ENCODE measurements around the gene BAHCC1. TPM values are rescaled to one million over a fixed set of nuclear protein-coding genes. Genes with fewer than 3 reads are reported as not detected.

The BAHCC1 gene
- polyA plus RNA-seq, 4 donors, result 2.2 to 26.9 (median 9.8) TPM

DNA sequence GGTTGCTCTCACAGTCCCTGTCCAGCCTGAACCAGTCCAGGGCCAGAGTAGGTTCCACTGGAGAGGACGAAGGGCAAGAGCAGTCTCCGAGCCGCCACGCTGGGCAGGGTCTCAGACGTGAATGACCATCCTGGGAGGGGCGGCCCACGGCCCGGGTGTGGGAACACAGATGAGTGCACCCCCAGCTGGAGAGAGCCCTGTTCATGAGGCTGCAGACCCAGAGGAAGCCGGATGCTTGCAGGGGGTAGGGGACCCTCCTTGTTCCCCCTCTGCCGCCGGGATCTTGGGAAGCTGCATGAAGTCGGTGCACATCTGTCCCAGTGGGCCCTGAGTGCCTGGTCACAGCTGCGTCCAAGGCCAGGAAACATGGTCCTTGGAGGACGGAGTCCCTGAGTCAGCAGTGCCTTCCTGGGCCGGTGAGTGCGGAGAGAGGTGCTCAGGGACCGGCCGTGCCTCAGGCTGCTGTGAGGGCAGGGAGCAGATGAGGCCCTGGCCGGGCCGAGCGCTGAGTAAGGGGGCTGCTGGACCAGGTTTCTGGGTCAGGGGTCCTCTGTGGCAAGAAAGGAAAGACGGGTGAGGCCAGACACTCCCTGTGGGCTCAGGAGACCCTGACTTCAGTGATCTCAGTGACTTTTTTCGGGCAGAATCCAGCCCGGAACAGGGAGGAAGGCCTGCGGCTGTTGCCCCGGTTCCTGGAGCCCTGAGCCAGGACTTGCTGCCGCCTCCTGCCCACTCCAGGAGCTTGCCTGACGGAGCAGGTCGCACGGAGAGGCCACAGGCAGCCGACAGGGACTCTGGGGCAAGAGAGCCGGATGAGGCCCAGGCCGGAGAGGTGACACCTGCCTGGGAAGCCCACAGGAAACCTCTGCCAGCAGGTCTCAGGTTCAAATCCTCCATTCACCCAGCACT, 71.6 kb downstream of the BAHCC1 start:
- FAIRE-seq, result no peak
- no peak overlapping the region for H3K27ac ChIP-seq (ENCODE audit: low read depth in 1 of 3, low read length in 2 of 3)

DNA sequence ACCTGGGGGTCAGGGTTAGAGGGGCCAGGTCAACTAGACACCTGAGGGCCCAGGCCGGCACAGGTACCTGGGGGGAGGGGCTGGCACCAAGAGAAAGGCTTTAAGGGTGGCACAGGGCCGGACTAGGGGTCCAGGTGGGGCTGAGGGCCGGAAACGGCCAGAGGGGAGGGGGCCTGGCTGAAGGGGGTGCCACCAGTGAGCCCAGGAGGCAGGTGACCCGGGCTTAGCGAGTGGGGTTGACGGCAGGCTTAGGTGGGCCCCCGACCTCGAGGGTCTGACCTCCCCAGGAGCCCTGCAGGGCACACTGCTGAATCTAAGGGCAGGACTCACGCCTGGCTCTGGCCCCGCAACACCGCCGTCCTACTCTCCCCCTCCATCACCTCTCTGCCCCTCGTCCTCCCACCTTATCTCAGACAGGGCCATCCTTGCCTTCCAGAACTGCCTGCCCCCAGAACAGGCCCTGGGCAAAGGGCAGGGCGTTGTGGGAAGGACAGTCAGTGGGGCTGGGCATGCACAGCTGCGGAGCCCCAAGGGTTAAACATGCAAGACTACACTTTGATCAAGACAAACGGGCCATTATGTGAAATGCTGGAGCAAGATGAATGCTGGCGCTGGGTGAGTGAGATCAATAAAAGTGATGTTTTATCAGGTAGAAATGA, 73.0 kb downstream of the BAHCC1 start:
- no peaks in the 10 kb centered on the region for H3K9me3 ChIP-seq (ENCODE audit: control insufficient read depth in 2 of 2, insufficient read depth in 1 of 2, low read depth in 1 of 2, low read length in 1 of 2)
- peak in 1 of 2 donors; percentile 19 for DNase-seq
- peaks cover 0 to 10% (median 1%) of the 10 kb centered on the region in 3 donors for H3K4me1 ChIP-seq (ENCODE audit: control insufficient read depth in 3 of 3, insufficient read depth in 2 of 3, low read depth in 1 of 3, low read length in 2 of 3)
- no peaks in the 10 kb centered on the region for H3K27me3 ChIP-seq (ENCODE audit: control insufficient read depth in 3 of 3, insufficient read depth in 3 of 3, low read length in 3 of 3)
- 53 to 75% (median 69%) methylated on average over 18 of the region's 18 CpGs for WGBS, 3 donors
- no peak for FAIRE-seq
- peaks cover 0 to 42% (median 0%) of the 10 kb centered on the region in 3 donors for H3K36me3 ChIP-seq (ENCODE audit: control insufficient read depth in 3 of 3, insufficient read depth in 2 of 3, low read depth in 1 of 3, low read length in 3 of 3)
- no peak overlapping the region for H3K4me3 ChIP-seq (ENCODE audit: low read depth in 1 of 3, low read length in 3 of 3)
- H3K27ac ChIP-seq (ENCODE audit: low read depth in 1 of 3, low read length in 2 of 3), result no peak overlapping the region

More for the DNA sequence above, 71.6 kb downstream of the BAHCC1 start:
- no peak for DNase-seq
- no peak overlapping the region for H3K4me3 ChIP-seq (ENCODE audit: low read depth in 1 of 3, low read length in 3 of 3)
- no peaks in the 10 kb centered on the region for H3K9me3 ChIP-seq (ENCODE audit: control insufficient read depth in 2 of 2, insufficient read depth in 1 of 2, low read depth in 1 of 2, low read length in 1 of 2)
- H3K4me1 ChIP-seq (ENCODE audit: control insufficient read depth in 3 of 3, insufficient read depth in 2 of 3, low read depth in 1 of 3, low read length in 2 of 3), result peaks cover 0 to 10% (median 1%) of the 10 kb centered on the region in 3 donors
- H3K36me3 ChIP-seq (ENCODE audit: control insufficient read depth in 3 of 3, insufficient read depth in 2 of 3, low read depth in 1 of 3, low read length in 3 of 3), result peaks cover 0 to 56% (median 0%) of the 10 kb centered on the region in 3 donors
- WGBS, 3 donors, result 82 to 84% (median 82%) methylated on average over 32 to 33 of the region's 33 CpGs
- no peaks in the 10 kb centered on the region for H3K27me3 ChIP-seq (ENCODE audit: control insufficient read depth in 3 of 3, insufficient read depth in 3 of 3, low read length in 3 of 3)

DNA sequence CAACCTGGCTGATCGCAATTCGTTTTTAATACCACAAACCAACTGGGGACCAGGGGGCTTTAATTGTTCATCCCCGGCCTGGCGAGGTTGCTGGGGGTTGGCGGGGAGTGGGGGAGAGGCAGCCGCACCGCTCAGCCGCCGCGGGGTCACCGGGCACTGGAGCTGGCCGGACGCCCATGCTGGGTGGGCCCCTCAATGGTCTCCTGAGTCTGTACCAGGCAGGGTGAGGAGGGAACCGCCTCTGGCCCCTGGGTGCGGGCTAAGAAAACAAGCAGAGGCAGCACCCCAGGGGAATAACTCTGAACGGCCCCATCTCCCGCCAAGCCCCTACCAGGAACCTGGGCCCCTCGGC, 73.5 kb downstream of the BAHCC1 start:
- Histone ChIP-seq H3K27me3 (ENCODE audit: control insufficient read depth in 3 of 3, insufficient read depth in 3 of 3, low read length in 3 of 3) (no peaks in the 10 kb centered on the region), H3K4me1 (ENCODE audit: control insufficient read depth in 3 of 3, insufficient read depth in 2 of 3, low read depth in 1 of 3, low read length in 2 of 3) (peaks cover 0 to 10% (median 1%) of the 10 kb centered on the region in 3 donors), H3K27ac (ENCODE audit: low read depth in 1 of 3, low read length in 2 of 3) (no peak overlapping the region), H3K4me3 (ENCODE audit: low read depth in 1 of 3, low read length in 3 of 3) (no peak overlapping the region), H3K9me3 (ENCODE audit: control insufficient read depth in 2 of 2, insufficient read depth in 1 of 2, low read depth in 1 of 2, low read length in 1 of 2) (no peaks in the 10 kb centered on the region), H3K36me3 (ENCODE audit: control insufficient read depth in 3 of 3, insufficient read depth in 2 of 3, low read depth in 1 of 3, low read length in 3 of 3) (peaks cover 0 to 37% (median 0%) of the 10 kb centered on the region in 3 donors)
- FAIRE-seq (no peak), DNase-seq (no peak)
- WGBS, 3 donors, result 31 to 56% (median 33%) methylated on average over 16 to 18 of the region's 18 CpGs

GRCh38 chr17:81469266-81469665, 74.0 kb downstream of the BAHCC1 start:
- no peak overlapping the region for H3K27ac ChIP-seq (ENCODE audit: low read depth in 1 of 3, low read length in 2 of 3)

GRCh38 chr17:81470270-81470943, 75.2 kb downstream of the BAHCC1 start:
- H3K9me3 ChIP-seq (ENCODE audit: control insufficient read depth in 2 of 2, insufficient read depth in 1 of 2, low read depth in 1 of 2, low read length in 1 of 2), result no peaks in the 10 kb centered on the region
- H3K27ac ChIP-seq (ENCODE audit: low read depth in 1 of 3, low read length in 2 of 3), result no peak overlapping the region
- FAIRE-seq (no peak), DNase-seq (no peak)
- peaks cover 0 to 10% (median 1%) of the 10 kb centered on the region in 3 donors for H3K4me1 ChIP-seq (ENCODE audit: control insufficient read depth in 3 of 3, insufficient read depth in 2 of 3, low read depth in 1 of 3, low read length in 2 of 3)
- peaks cover 0 to 21% (median 0%) of the 10 kb centered on the region in 3 donors for H3K36me3 ChIP-seq (ENCODE audit: control insufficient read depth in 3 of 3, insufficient read depth in 2 of 3, low read depth in 1 of 3, low read length in 3 of 3)
- no peak overlapping the region for H3K4me3 ChIP-seq (ENCODE audit: low read depth in 1 of 3, low read length in 3 of 3)
- H3K27me3 ChIP-seq (ENCODE audit: control insufficient read depth in 3 of 3, insufficient read depth in 3 of 3, low read length in 3 of 3), result no peaks in the 10 kb centered on the region
- WGBS, 3 donors, result 79 to 90% (median 83%) methylated on average over 9 of the region's 9 CpGs

More at GRCh38 chr17:81469266-81469665, 74.0 kb downstream of the BAHCC1 start:
- no peaks in the 10 kb centered on the region for H3K9me3 ChIP-seq (ENCODE audit: control insufficient read depth in 2 of 2, insufficient read depth in 1 of 2, low read depth in 1 of 2, low read length in 1 of 2)
- H3K4me3 ChIP-seq (ENCODE audit: low read depth in 1 of 3, low read length in 3 of 3), result no peak overlapping the region
- WGBS, 3 donors, result 28 to 73% (median 47%) methylated on average over 13 of the region's 13 CpGs
- no peaks in the 10 kb centered on the region for H3K27me3 ChIP-seq (ENCODE audit: control insufficient read depth in 3 of 3, insufficient read depth in 3 of 3, low read length in 3 of 3)
- no peak for DNase-seq
- H3K36me3 ChIP-seq (ENCODE audit: control insufficient read depth in 3 of 3, insufficient read depth in 2 of 3, low read depth in 1 of 3, low read length in 3 of 3), result peaks cover 0 to 32% (median 0%) of the 10 kb centered on the region in 3 donors
- peaks cover 0 to 10% (median 1%) of the 10 kb centered on the region in 3 donors for H3K4me1 ChIP-seq (ENCODE audit: control insufficient read depth in 3 of 3, insufficient read depth in 2 of 3, low read depth in 1 of 3, low read length in 2 of 3)
- no peak for FAIRE-seq

- no peak overlapping the region for H3K27ac ChIP-seq (ENCODE audit: low read depth in 1 of 3, low read length in 2 of 3)
Observed at GRCh38 chr17:81470944-81471817, 75.9 kb downstream of the BAHCC1 start.

DNA sequence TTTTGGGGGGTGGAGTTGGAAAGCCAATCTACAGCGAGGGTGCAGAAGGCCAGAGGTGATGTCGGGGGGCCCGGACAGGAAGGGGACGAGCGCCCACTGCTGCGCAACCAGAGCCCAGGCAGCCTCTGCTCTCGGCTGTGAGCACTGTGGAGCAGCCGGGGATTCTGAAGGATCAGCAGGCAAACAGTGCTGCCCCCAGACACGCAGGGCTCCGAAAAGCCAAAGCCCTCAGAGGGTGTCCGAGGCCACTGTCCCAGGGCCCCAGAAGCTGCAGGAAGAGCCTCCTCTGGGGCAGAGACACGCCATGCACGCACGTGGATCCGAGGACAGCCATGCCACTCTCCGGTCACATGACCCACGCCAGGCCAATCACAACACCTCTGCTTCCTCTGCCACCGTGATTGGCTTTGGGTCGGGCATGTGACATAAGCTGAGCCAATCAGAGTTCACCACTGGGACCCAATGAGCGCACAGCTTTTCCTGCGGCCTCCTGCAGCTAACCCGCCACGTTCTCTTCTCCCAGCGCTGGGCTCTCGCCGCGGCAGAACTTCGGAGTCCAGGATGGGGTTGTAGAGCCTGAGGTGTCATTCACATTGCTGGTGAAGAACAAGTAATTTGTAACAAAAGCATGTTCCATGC, 76.7 kb downstream of the BAHCC1 start:
- H3K36me3 ChIP-seq (ENCODE audit: control insufficient read depth in 3 of 3, insufficient read depth in 2 of 3, low read depth in 1 of 3, low read length in 3 of 3), result peaks cover 0 to 7% (median 0%) of the 10 kb centered on the region in 3 donors
- no peaks in the 10 kb centered on the region for H3K27me3 ChIP-seq (ENCODE audit: control insufficient read depth in 3 of 3, insufficient read depth in 3 of 3, low read length in 3 of 3)
- 86 to 91% (median 88%) methylated on average over 28 of the region's 28 CpGs for WGBS, 3 donors
- no peak overlapping the region for H3K4me3 ChIP-seq (ENCODE audit: low read depth in 1 of 3, low read length in 3 of 3)
- peaks cover 0 to 10% (median 1%) of the 10 kb centered on the region in 3 donors for H3K4me1 ChIP-seq (ENCODE audit: control insufficient read depth in 3 of 3, insufficient read depth in 2 of 3, low read depth in 1 of 3, low read length in 2 of 3)
- H3K9me3 ChIP-seq (ENCODE audit: control insufficient read depth in 2 of 2, insufficient read depth in 1 of 2, low read depth in 1 of 2, low read length in 1 of 2), result no peaks in the 10 kb centered on the region
- H3K27ac ChIP-seq (ENCODE audit: low read depth in 1 of 3, low read length in 2 of 3), result no peak overlapping the region
- FAIRE-seq (no peak), DNase-seq (peak; percentile 18 to 46)

More at GRCh38 chr17:81470944-81471817, 75.9 kb downstream of the BAHCC1 start:
- H3K36me3 ChIP-seq (ENCODE audit: control insufficient read depth in 3 of 3, insufficient read depth in 2 of 3, low read depth in 1 of 3, low read length in 3 of 3), result peaks cover 0 to 14% (median 0%) of the 10 kb centered on the region in 3 donors
- peaks cover 0 to 10% (median 1%) of the 10 kb centered on the region in 3 donors for H3K4me1 ChIP-seq (ENCODE audit: control insufficient read depth in 3 of 3, insufficient read depth in 2 of 3, low read depth in 1 of 3, low read length in 2 of 3)
- no peaks in the 10 kb centered on the region for H3K9me3 ChIP-seq (ENCODE audit: control insufficient read depth in 2 of 2, insufficient read depth in 1 of 2, low read depth in 1 of 2, low read length in 1 of 2)
- DNase-seq (no peak), FAIRE-seq (no peak)
- no peaks in the 10 kb centered on the region for H3K27me3 ChIP-seq (ENCODE audit: control insufficient read depth in 3 of 3, insufficient read depth in 3 of 3, low read length in 3 of 3)
- H3K4me3 ChIP-seq (ENCODE audit: low read depth in 1 of 3, low read length in 3 of 3), result no peak overlapping the region
- WGBS, 3 donors, result 80 to 89% (median 83%) methylated on average over 14 of the region's 14 CpGs
